ENCODE results near the gene IKZF1. TPM values are rescaled to one million over a fixed set of nuclear protein-coding genes. Genes with fewer than 3 reads are reported as not detected.
A peak's percentile ranks its signal among the peaks of the same experiment; 100 is the strongest.

IKZF1 gene
- polyA plus RNA-seq, 4 donors, result 1.8 to 5.9 (median 3.3) TPM

DNA sequence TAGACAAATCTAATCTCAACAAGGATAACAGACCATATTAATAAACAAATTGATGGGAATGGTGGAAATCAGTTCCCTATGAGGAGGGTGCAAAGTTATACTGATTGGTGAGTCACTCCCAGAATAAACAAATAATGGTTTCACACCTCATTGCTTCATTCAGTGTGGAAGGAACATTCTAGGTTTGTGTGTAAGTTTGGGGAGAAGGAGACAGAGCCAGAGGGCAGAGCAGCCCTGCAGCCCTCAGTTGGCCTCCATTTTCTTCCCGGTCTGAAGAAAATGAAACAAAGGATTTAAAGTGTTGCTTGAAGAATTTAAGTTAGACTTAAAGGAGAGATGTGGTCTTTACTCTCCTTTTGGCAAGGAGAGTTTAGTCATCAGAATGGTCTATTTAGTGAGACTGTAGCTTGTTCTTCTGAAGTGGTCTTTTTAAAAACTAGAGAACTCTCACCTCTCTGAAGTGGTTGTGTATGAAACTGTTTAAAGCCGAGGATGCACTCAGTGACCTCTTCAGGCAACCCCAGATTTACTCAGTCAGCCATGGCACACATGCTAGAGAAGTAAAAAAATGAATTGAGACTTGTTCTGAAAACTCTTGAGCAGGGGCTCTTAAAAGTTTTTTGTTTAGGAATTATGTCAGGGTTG lies 27.2 kb downstream of the IKZF1 start:
- Histone ChIP-seq H3K27ac (ENCODE audit: low read depth in 1 of 3, low read length in 2 of 3) (peak overlapping the region in 1 of 3 donors; percentile 36), H3K27me3 (ENCODE audit: control insufficient read depth in 3 of 3, insufficient read depth in 3 of 3, low read length in 3 of 3) (peaks cover 0 to 11% (median 0%) of the 10 kb centered on the region in 3 donors), H3K36me3 (ENCODE audit: control insufficient read depth in 3 of 3, insufficient read depth in 2 of 3, low read depth in 1 of 3, low read length in 3 of 3) (no peaks in the 10 kb centered on the region), H3K9me3 (ENCODE audit: control insufficient read depth in 2 of 2, insufficient read depth in 1 of 2, low read depth in 1 of 2, low read length in 1 of 2) (no peaks in the 10 kb centered on the region), H3K4me1 (ENCODE audit: control insufficient read depth in 3 of 3, insufficient read depth in 2 of 3, low read depth in 1 of 3, low read length in 2 of 3) (no peaks in the 10 kb centered on the region), H3K4me3 (ENCODE audit: low read depth in 1 of 3, low read length in 3 of 3) (no peak overlapping the region)
- no peak for FAIRE-seq
- no peak for DNase-seq
- 34 to 42% (median 39%) methylated on average over 2 of the region's 2 CpGs for WGBS, 3 donors

DNA sequence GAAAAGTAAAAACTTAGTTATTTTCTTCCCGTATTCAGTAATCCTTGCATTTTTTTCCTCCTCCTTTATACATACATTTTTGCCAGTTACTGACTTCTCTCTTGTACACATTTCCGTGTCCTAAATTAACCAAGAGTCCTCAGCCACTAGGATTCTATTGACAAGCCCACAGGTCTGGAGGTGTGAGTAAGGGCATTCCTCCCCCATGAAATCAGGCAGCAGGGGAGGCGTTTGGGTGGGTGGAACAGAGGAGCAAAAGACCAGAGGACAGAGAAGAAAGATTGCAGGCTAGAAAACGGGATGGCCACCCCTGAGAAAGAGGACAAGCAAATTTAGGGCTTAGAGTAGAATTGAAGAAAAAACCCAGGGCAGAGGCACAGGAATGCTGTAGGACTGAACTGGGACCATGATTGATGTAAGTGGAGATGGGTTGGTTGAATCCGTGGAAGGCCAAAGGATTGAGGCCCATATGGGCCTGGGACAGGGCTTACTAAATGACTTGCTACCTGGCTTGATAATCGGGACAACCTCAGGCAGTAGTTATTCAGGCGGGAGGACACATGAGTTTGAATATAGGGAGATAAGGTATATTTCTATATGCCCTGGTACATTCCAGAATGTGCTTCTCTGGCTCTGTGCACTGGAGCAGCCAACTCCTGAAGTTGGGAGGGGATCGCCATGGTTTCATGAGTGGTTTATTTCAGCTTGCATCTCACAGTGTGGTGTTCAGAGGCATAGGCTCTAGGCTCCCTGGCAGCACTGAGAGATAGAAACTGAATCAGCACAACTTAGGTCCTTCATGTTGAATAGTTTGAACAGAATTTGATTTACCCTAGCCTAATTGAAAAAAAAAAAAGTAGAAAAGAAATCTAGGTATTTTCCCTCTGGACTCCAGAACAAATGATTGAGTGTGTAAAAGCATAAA lies 28.0 kb downstream of the IKZF1 start:
- no peak overlapping the region for H3K4me3 ChIP-seq (ENCODE audit: low read depth in 1 of 3, low read length in 3 of 3)
- no peaks in the 10 kb centered on the region for H3K9me3 ChIP-seq (ENCODE audit: control insufficient read depth in 2 of 2, insufficient read depth in 1 of 2, low read depth in 1 of 2, low read length in 1 of 2)
- H3K27me3 ChIP-seq (ENCODE audit: control insufficient read depth in 3 of 3, insufficient read depth in 3 of 3, low read length in 3 of 3), result peaks cover 0 to 9% (median 0%) of the 10 kb centered on the region in 3 donors
- FAIRE-seq (no peak), DNase-seq (no peak)
- no peaks in the 10 kb centered on the region for H3K4me1 ChIP-seq (ENCODE audit: control insufficient read depth in 3 of 3, insufficient read depth in 2 of 3, low read depth in 1 of 3, low read length in 2 of 3)
- peak overlapping the region in 2 of 3 donors; percentile 46 to 71 for H3K27ac ChIP-seq (ENCODE audit: low read depth in 1 of 3, low read length in 2 of 3)
- H3K36me3 ChIP-seq (ENCODE audit: control insufficient read depth in 3 of 3, insufficient read depth in 2 of 3, low read depth in 1 of 3, low read length in 3 of 3), result no peaks in the 10 kb centered on the region
- WGBS, 3 donors, result 62% methylated on average over 8 of the region's 8 CpGs

DNA sequence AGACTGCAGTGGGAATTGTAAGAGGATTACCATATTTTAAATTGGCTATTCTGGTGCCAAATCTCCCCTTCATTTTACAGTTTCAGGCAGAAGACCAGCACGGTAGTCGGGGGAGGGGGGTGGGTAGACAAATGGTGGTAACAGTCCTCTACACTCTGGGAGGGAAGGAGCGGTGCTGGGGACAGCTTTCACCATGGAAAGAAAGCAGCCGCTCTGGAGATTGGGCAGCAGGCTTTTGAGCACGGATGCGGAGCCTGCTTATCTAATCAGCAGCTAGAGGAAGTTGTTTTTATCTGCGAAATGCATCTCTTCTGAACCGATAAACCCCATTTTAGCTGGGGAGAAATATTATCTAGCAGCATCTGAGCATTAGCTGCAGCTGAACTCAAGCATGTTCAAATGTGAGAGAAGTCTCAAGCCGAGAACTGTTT lies 28.7 kb downstream of the IKZF1 start:
- Histone ChIP-seq H3K27ac (ENCODE audit: low read depth in 1 of 3, low read length in 2 of 3) (peak overlapping the region in 1 of 3 donors; percentile 35), H3K4me1 (ENCODE audit: control insufficient read depth in 3 of 3, insufficient read depth in 2 of 3, low read depth in 1 of 3, low read length in 2 of 3) (peaks cover 0 to 2% (median 0%) of the 10 kb centered on the region in 3 donors), H3K27me3 (ENCODE audit: control insufficient read depth in 3 of 3, insufficient read depth in 3 of 3, low read length in 3 of 3) (peaks cover 0 to 9% (median 0%) of the 10 kb centered on the region in 3 donors), H3K4me3 (ENCODE audit: low read depth in 1 of 3, low read length in 3 of 3) (no peak overlapping the region), H3K9me3 (ENCODE audit: control insufficient read depth in 2 of 2, insufficient read depth in 1 of 2, low read depth in 1 of 2, low read length in 1 of 2) (no peaks in the 10 kb centered on the region), H3K36me3 (ENCODE audit: control insufficient read depth in 3 of 3, insufficient read depth in 2 of 3, low read depth in 1 of 3, low read length in 3 of 3) (no peaks in the 10 kb centered on the region)
- FAIRE-seq (no peak), DNase-seq (peak in 1 of 2 donors; percentile 49)
- WGBS, 3 donors, result 8 to 12% (median 8%) methylated on average over 9 of the region's 9 CpGs

DNA sequence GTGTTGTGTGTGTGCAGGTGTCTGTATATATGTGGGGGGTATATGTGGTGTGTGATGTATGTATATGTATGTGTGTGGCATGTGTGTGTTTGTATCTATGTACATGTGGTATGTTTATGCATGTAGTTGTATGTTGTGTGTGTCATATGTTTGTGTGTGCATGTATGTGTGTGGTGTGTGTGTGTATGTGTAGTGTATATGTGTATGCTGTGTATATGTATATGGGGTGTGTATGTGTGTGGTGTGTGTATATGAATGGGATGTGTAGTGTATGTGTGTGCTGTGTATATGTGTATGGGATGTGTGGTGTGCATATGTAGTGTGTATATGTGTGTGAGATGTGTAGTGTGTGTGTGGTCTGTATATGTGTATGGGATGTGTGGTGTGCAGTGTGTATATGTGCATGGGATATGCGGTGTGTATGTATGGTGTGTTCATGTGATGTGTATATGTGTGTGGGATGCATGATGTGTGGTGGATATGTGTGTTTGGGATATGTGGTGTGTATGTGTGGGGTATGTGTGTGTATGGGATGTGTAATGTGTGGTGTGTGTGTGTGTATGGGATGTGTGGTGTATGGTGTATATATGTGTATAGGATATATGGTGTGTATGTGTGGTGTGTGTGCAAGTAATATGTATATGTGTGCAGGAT lies 30.0 kb downstream of the IKZF1 start:
- H3K36me3 ChIP-seq (ENCODE audit: control insufficient read depth in 3 of 3, insufficient read depth in 2 of 3, low read depth in 1 of 3, low read length in 3 of 3), result no peaks in the 10 kb centered on the region
- FAIRE-seq (no peak), DNase-seq (no peak)
- peak overlapping the region in 2 of 3 donors; percentile 23 to 44 for H3K27ac ChIP-seq (ENCODE audit: low read depth in 1 of 3, low read length in 2 of 3)
- 96 to 100% (median 98%) methylated on average over 1 of the region's 1 CpG for WGBS, 3 donors
- H3K9me3 ChIP-seq (ENCODE audit: control insufficient read depth in 2 of 2, insufficient read depth in 1 of 2, low read depth in 1 of 2, low read length in 1 of 2), result no peaks in the 10 kb centered on the region
- peaks cover 0 to 9% (median 0%) of the 10 kb centered on the region in 3 donors for H3K27me3 ChIP-seq (ENCODE audit: control insufficient read depth in 3 of 3, insufficient read depth in 3 of 3, low read length in 3 of 3)
- H3K4me3 ChIP-seq (ENCODE audit: low read depth in 1 of 3, low read length in 3 of 3), result no peak overlapping the region
- H3K4me1 ChIP-seq (ENCODE audit: control insufficient read depth in 3 of 3, insufficient read depth in 2 of 3, low read depth in 1 of 3, low read length in 2 of 3), result peaks cover 0 to 2% (median 0%) of the 10 kb centered on the region in 3 donors

DNA sequence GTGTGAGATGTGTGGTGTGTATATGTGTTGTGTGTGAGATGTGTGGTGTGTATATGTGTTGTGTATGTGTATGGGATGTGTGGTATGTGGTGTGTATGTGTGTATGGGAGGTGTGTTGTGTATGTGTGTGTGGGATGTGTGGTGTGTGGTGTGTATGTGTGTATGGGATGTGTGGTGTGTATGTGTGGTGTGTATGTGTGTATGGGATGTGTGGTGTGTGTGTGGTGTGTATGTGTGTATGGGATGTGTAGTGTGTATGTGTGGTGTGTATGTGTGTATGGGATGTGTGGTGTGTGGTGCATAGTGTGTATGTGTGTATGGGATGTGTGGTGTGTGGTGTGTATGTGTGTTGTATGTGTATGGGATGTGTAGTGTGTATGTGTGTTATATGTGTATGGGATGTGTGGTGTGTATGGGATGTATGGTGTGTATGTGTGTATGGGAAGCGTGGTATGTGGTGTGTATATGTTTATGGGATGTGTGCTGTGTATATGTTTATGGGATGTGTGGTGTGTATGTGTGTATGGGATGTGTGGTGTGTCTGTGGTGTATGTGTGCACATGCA lies 30.8 kb downstream of the IKZF1 start:
- 95 to 100% (median 99%) methylated on average over 1 of the region's 1 CpG for WGBS, 3 donors
- no peaks in the 10 kb centered on the region for H3K9me3 ChIP-seq (ENCODE audit: control insufficient read depth in 2 of 2, insufficient read depth in 1 of 2, low read depth in 1 of 2, low read length in 1 of 2)
- H3K27me3 ChIP-seq (ENCODE audit: control insufficient read depth in 3 of 3, insufficient read depth in 3 of 3, low read length in 3 of 3), result peaks cover 0 to 9% (median 0%) of the 10 kb centered on the region in 3 donors
- DNase-seq, result no peak
- FAIRE-seq, result no peak
- peaks cover 0 to 2% (median 0%) of the 10 kb centered on the region in 3 donors for H3K4me1 ChIP-seq (ENCODE audit: control insufficient read depth in 3 of 3, insufficient read depth in 2 of 3, low read depth in 1 of 3, low read length in 2 of 3)
- H3K36me3 ChIP-seq (ENCODE audit: control insufficient read depth in 3 of 3, insufficient read depth in 2 of 3, low read depth in 1 of 3, low read length in 3 of 3), result no peaks in the 10 kb centered on the region
- peak overlapping the region in 2 of 3 donors; percentile 42 to 44 for H3K27ac ChIP-seq (ENCODE audit: low read depth in 1 of 3, low read length in 2 of 3)
- H3K4me3 ChIP-seq (ENCODE audit: low read depth in 1 of 3, low read length in 3 of 3), result no peak overlapping the region

DNA sequence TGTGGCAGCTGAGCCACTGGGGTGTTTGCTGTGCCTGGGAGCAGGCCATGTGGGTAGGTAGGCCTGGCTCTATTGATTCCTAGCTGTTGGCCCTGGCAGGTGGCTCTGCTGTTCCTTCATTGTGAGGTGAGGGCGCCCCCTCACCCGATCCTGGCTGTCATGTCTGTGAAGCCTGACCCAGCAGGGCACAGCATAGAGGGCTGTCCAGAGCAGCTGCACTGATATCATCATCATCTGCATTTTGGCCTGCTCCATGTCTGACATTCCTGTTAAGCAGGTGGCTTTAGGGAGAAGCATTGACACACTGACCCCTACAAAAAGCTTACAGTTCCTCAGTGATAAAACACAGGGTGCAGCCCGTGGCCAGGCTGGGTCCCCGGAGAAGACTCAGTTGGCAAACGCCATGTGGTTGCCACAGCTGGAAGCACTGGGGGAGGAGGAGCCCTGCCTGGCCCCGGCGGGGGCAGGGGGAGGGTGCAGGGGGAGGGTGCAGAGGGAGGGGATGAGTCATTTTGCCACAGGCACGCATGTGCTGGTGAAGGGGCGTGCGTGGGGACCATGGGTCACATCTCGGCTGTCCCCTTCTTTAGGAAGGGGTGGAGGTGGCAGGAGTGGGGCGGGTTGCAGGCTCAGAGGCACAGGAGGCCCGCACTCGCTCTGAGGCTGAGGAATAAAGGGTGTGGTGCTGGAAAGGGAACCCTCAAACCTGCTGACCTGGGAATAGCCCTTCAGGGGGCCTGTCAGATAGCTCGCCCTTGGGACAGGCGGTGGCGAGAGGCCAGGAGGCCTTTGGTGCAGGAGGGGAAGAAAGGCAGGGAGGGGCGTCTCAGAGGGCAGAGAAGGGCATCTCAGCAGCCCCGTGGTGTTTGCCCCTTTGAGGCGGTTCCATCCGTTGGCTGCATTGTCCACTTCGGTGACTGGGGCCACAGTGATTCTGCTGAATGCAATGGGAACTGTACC lies 31.6 kb downstream of the IKZF1 start:
- no peak overlapping the region for H3K4me3 ChIP-seq (ENCODE audit: low read depth in 1 of 3, low read length in 3 of 3)
- DNase-seq (peak in 1 of 2 donors; percentile 35), FAIRE-seq (no peak)
- no peaks in the 10 kb centered on the region for H3K36me3 ChIP-seq (ENCODE audit: control insufficient read depth in 3 of 3, insufficient read depth in 2 of 3, low read depth in 1 of 3, low read length in 3 of 3)
- H3K27me3 ChIP-seq (ENCODE audit: control insufficient read depth in 3 of 3, insufficient read depth in 3 of 3, low read length in 3 of 3), result peaks cover 0 to 9% (median 0%) of the 10 kb centered on the region in 3 donors
- no peaks in the 10 kb centered on the region for H3K9me3 ChIP-seq (ENCODE audit: control insufficient read depth in 2 of 2, insufficient read depth in 1 of 2, low read depth in 1 of 2, low read length in 1 of 2)
- H3K4me1 ChIP-seq (ENCODE audit: control insufficient read depth in 3 of 3, insufficient read depth in 2 of 3, low read depth in 1 of 3, low read length in 2 of 3), result peaks cover 0 to 2% (median 0%) of the 10 kb centered on the region in 3 donors
- WGBS, 3 donors, result 54 to 66% (median 61%) methylated on average over 22 of the region's 22 CpGs
- H3K27ac ChIP-seq (ENCODE audit: low read depth in 1 of 3, low read length in 2 of 3), result peak overlapping the region in 2 of 3 donors; percentile 69 to 83

DNA sequence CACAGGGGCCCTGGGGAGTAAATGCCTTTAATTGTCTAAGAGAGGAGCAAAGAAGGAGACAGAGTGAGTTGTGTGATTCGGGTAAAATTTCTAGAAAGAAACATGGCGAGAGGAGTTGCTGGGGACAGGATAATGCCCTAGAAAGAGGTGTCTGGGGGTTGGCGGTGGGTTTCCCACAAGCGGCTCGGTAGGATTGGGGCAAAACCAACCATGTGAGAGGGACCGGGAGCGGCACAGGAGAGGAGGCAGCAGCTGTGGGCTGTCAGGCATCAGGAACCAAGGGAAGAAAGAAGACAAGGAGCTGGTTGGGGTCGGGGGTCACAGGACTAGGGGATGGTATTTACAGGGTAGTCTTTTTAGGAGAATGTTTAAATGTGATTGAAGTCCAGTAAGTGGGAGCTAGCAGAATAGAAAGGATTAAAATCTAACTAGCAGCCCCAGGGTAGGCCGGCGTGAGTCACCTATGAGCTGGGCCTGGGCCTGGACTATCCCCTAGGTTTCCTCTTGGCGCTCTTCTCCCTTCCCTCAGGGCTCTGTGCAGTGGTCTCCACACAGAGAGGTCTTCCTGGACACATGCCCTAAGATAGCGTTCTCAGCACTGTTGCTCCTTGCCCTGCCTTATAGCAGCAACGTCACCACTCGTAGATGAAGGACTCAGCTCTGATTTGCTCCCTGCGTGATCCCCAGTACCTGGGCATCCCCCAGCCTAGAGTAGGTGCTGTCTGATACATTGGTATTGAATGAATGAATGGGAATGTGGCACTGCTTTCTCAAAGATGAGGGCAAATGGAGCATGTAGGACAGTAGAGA lies 32.6 kb downstream of the IKZF1 start:
- FAIRE-seq (no peak), DNase-seq (no peak)
- Histone ChIP-seq H3K27me3 (ENCODE audit: control insufficient read depth in 3 of 3, insufficient read depth in 3 of 3, low read length in 3 of 3) (peaks cover 0 to 9% (median 0%) of the 10 kb centered on the region in 3 donors), H3K27ac (ENCODE audit: low read depth in 1 of 3, low read length in 2 of 3) (peak overlapping the region in 2 of 3 donors; percentile 69 to 83), H3K4me1 (ENCODE audit: control insufficient read depth in 3 of 3, insufficient read depth in 2 of 3, low read depth in 1 of 3, low read length in 2 of 3) (peaks cover 0 to 2% (median 0%) of the 10 kb centered on the region in 3 donors), H3K4me3 (ENCODE audit: low read depth in 1 of 3, low read length in 3 of 3) (no peak overlapping the region), H3K9me3 (ENCODE audit: control insufficient read depth in 2 of 2, insufficient read depth in 1 of 2, low read depth in 1 of 2, low read length in 1 of 2) (no peaks in the 10 kb centered on the region), H3K36me3 (ENCODE audit: control insufficient read depth in 3 of 3, insufficient read depth in 2 of 3, low read depth in 1 of 3, low read length in 3 of 3) (no peaks in the 10 kb centered on the region)
- 75 to 83% (median 75%) methylated on average over 15 of the region's 15 CpGs for WGBS, 3 donors
